Activated CD4-positive, alpha-beta memory T cell treated with anti-CD3 and anti-CD28 coated beads, Interleukin-2, amount 10 ng/mL, durations not matched to agents 7 days and 5 days (primary cell): ENCODE data around the gene EIF2B4. TPM values are rescaled to one million over a fixed set of nuclear protein-coding genes. Genes with fewer than 3 reads are reported as not detected.
A peak's percentile ranks its signal among the peaks of the same experiment; 100 is the strongest.
"Not testable (repeated sequence)": the region's sequence is repeated elsewhere in the genome, so short reads cannot be mapped to it uniquely, and the experiment has no call there.

Source experiments
- CTCF ChIA-PET: fragments of 350-600 bp; sonication (Branson Sonifier 250); formaldehyde crosslinking; loops from one replicate; lab custom pipeline; 2021; ENCODE audit warnings: antibody characterized with exemption, inconsistent platforms; lab: Charles Lee
- POLR2A ChIA-PET: fragments of 350-600 bp; sonication (Branson Sonifier 250); formaldehyde crosslinking; loops from one replicate; lab custom pipeline; 2021; ENCODE audit warnings: antibody characterized with exemption; lab: Charles Lee
- DNase-seq: peaks from one replicate; pipeline ENCODE4 v3.0.0-alpha.2; 2020
- H3K27ac Mint-ChIP-seq: one replicate; pipeline ENCODE4 v1.8.0; 2021; ENCODE audit warnings: mild to moderate bottlenecking, mixed read lengths
- H3K27me3 Mint-ChIP-seq: one replicate; pipeline ENCODE4 v1.8.0; 2021; ENCODE audit warnings: mixed read lengths
- H3K36me3 Mint-ChIP-seq: one replicate; pipeline ENCODE4 v1.8.0; 2021; ENCODE audit warnings: low read depth, mixed read lengths
- H3K4me1 Mint-ChIP-seq: one replicate; pipeline ENCODE4 v1.8.0; 2021; ENCODE audit warnings: mixed read lengths
- H3K4me3 Mint-ChIP-seq: one replicate; pipeline ENCODE4 v1.8.0; 2021; ENCODE audit warnings: mild to moderate bottlenecking, mixed read lengths
- H3K9me3 Mint-ChIP-seq: one replicate; pipeline ENCODE4 v1.8.0; 2021; ENCODE audit warnings: mixed read lengths
- total RNA-seq, 2 experiments: library from RNA; stranded (reverse); gene quantifications; one replicate each; pipeline ENCODE4 v1.2.3, GENCODE V29; 2021

EIF2B4 gene
- total RNA-seq, 2 experiments from 2014 or later = 34.1 to 36.9 TPM

- Mint-ChIP-seq H3K27me3 (no peaks in the 10 kb centered on the region), H3K4me3 (peak overlapping the region; percentile 32), H3K36me3 (peaks cover 12% of the 10 kb centered on the region), H3K27ac (no peak overlapping the region), H3K9me3 (no peaks in the 10 kb centered on the region), H3K4me1 (peaks cover 58% of the 10 kb centered on the region)
- ChIA-PET CTCF (interaction anchor here (0.7 to 2.3 kb wide), 3 partner anchors 51 to 76 kb away, joined by 3 to 8 read pairs (median 3); no protein-coding TSS in a partner anchor), POLR2A (interaction anchor here (1.2 to 1.4 kb wide), 3 partner anchors 15 to 137 kb away, joined by 3 to 4 read pairs (median 3); partner anchors contain the start of gene CAD)
- no peak for DNase-seq
These were observed 15.6 kb downstream of the EIF2B4 start for GRCh38 chr2:27354597-27354927.

GRCh38 chr2:27353762-27354596 lies 16.2 kb downstream of the EIF2B4 start:
- CTCF ChIA-PET = interaction anchor here (0.7 to 2.3 kb wide), 4 partner anchors 51 to 330 kb away, joined by 3 to 8 read pairs (median 3); no protein-coding TSS in a partner anchor
- Mint-ChIP-seq H3K36me3 (peaks cover 15% of the 10 kb centered on the region), H3K27me3 (no peaks in the 10 kb centered on the region), H3K9me3 (no peaks in the 10 kb centered on the region), H3K27ac (no peak overlapping the region), H3K4me1 (peaks cover 59% of the 10 kb centered on the region), H3K4me3 (peak overlapping the region; percentile 32)
- no peak for DNase-seq
- POLR2A ChIA-PET = interaction anchor here (1.2 to 1.4 kb wide), 3 partner anchors 15 to 136 kb away, joined by 3 to 4 read pairs (median 3); partner anchors contain the start of gene CAD

- not testable (repeated sequence) for H3K27ac Mint-ChIP-seq, DNase-seq, H3K27me3 Mint-ChIP-seq, H3K4me3 Mint-ChIP-seq, H3K9me3 Mint-ChIP-seq
- ChIA-PET POLR2A (interaction anchor here (1.2 to 1.4 kb wide), 3 partner anchors 16 to 136 kb away, joined by 3 to 4 read pairs (median 3); partner anchors contain the start of gene CAD), CTCF (interaction anchor here (1.2 to 2.3 kb wide), 3 partner anchors 50 to 350 kb away, joined by 3 to 8 read pairs (median 3); no protein-coding TSS in a partner anchor)
- peaks cover 56% of the 10 kb centered on the region for H3K4me1 Mint-ChIP-seq
- peaks cover 12% of the 10 kb centered on the region for H3K36me3 Mint-ChIP-seq
These were observed 16.8 kb downstream of the EIF2B4 start for GRCh38 chr2:27353386-27353761.

- POLR2A ChIA-PET = interaction anchor here (0.6 to 2.8 kb wide), 6 partner anchors 10 to 218 kb away, joined by 3 to 13 read pairs (median 7); partner anchors contain the start of genes EIF2B4, MPV17, NRBP1 and PREB
- Mint-ChIP-seq H3K4me1 (peaks cover 48% of the 10 kb centered on the region), H3K36me3 (peaks cover 19% of the 10 kb centered on the region), H3K27ac (peak overlapping the region; percentile 23), H3K4me3 (no peak overlapping the region), H3K9me3 (no peaks in the 10 kb centered on the region), H3K27me3 (no peaks in the 10 kb centered on the region)
- no peak for DNase-seq
- CTCF ChIA-PET = interaction anchor here (1.2 to 1.5 kb wide), 6 partner anchors 12 to 352 kb away, joined by 3 to 4 read pairs (median 4); partner anchors contain the start of genes EIF2B4 and PPM1G
These were observed 18.1 kb downstream of the EIF2B4 start for GRCh38 chr2:27351802-27352598.

GRCh38 chr2:27350106-27350693 lies 19.9 kb downstream of the EIF2B4 start:
- CTCF ChIA-PET = interaction anchor here (0.6 to 1.7 kb wide), 3 partner anchors 19 to 116 kb away, joined by 3 to 5 read pairs (median 3); partner anchors contain the start of gene EIF2B4
- POLR2A ChIA-PET = interaction anchor here (2.6 to 2.8 kb wide), 2 partner anchors 20 to 27 kb away, joined by 11 to 12 read pairs; partner anchors contain the start of genes EIF2B4, MPV17 and SNX17
- no peaks in the 10 kb centered on the region for H3K9me3 Mint-ChIP-seq
- peaks cover 15% of the 10 kb centered on the region for H3K36me3 Mint-ChIP-seq
- no peak overlapping the region for H3K4me3 Mint-ChIP-seq
- no peak overlapping the region for H3K27ac Mint-ChIP-seq
- no peak for DNase-seq
- H3K4me1 Mint-ChIP-seq = peaks cover 38% of the 10 kb centered on the region
- H3K27me3 Mint-ChIP-seq = no peaks in the 10 kb centered on the region

- no peaks in the 10 kb centered on the region for H3K9me3 Mint-ChIP-seq
- CTCF ChIA-PET = no interaction called here
- no peaks in the 10 kb centered on the region for H3K27me3 Mint-ChIP-seq
- peaks cover 25% of the 10 kb centered on the region for H3K36me3 Mint-ChIP-seq
- H3K4me1 Mint-ChIP-seq = peaks cover 21% of the 10 kb centered on the region
- no peak overlapping the region for H3K27ac Mint-ChIP-seq
- H3K4me3 Mint-ChIP-seq = no peak overlapping the region
- POLR2A ChIA-PET = no interaction called here
- no peak for DNase-seq
These were observed 22.5 kb downstream of the EIF2B4 start for GRCh38 chr2:27347641-27348040.

GRCh38 chr2:27336173-27336572 lies 34.0 kb downstream of the EIF2B4 start:
- Mint-ChIP-seq H3K27me3 (no peaks in the 10 kb centered on the region), H3K27ac (no peak overlapping the region), H3K9me3 (no peaks in the 10 kb centered on the region), H3K4me3 (no peak overlapping the region), H3K36me3 (peaks cover 52% of the 10 kb centered on the region), H3K4me1 (no peaks in the 10 kb centered on the region)
- no peak for DNase-seq
- POLR2A ChIA-PET = interaction anchor here (1.4 to 2.6 kb wide), 2 partner anchors 13 to 20 kb away, joined by 4 to 6 read pairs; partner anchors contain the start of genes GTF3C2 and MPV17
- CTCF ChIA-PET = no interaction called here

- DNase-seq = no peak
- Mint-ChIP-seq H3K4me1 (no peaks in the 10 kb centered on the region), H3K4me3 (no peak overlapping the region), H3K27ac (no peak overlapping the region), H3K9me3 (no peaks in the 10 kb centered on the region), H3K36me3 (peaks cover 46% of the 10 kb centered on the region), H3K27me3 (no peaks in the 10 kb centered on the region)
- POLR2A ChIA-PET = interaction anchor here (2.6 kb wide), 1 partner anchor 12 kb away, joined by 6 read pairs; the partner anchor contains the start of gene MPV17
- CTCF ChIA-PET = no interaction called here
These were observed 34.8 kb downstream of the EIF2B4 start for GRCh38 chr2:27335311-27335710.

GRCh38 chr2:27324720-27325119 lies 45.4 kb downstream of the EIF2B4 start:
- no peaks in the 10 kb centered on the region for H3K9me3 Mint-ChIP-seq
- ChIA-PET CTCF (interaction anchor here (1.3 to 3.0 kb wide), 2 partner anchors 22 to 68 kb away, joined by 4 to 19 read pairs; no protein-coding TSS in a partner anchor), POLR2A (interaction anchor here (1.3 kb wide), 1 partner anchor 339 kb away, joined by 3 read pairs; the partner anchor contains the start of genes SLC4A1AP and SUPT7L)
- peaks cover 22% of the 10 kb centered on the region for H3K4me1 Mint-ChIP-seq
- peak overlapping the region; percentile 4 for H3K27ac Mint-ChIP-seq
- no peak overlapping the region for H3K4me3 Mint-ChIP-seq
- no peaks in the 10 kb centered on the region for H3K27me3 Mint-ChIP-seq
- no peak for DNase-seq
- H3K36me3 Mint-ChIP-seq = peaks cover 37% of the 10 kb centered on the region

- no peak for DNase-seq
- H3K27ac Mint-ChIP-seq = peak overlapping the region; percentile 79
- ChIA-PET POLR2A (interaction anchor here (0.8 to 3.4 kb wide), 16 partner anchors 9 to 537 kb away, joined by 3 to 22 read pairs (median 8); partner anchors contain the start of genes GTF3C2, PPM1G, SLC4A1AP and SNX17), CTCF (interaction anchor here (1.0 to 3.0 kb wide), 5 partner anchors 20 to 360 kb away, joined by 3 to 19 read pairs (median 6); no protein-coding TSS in a partner anchor)
- H3K36me3 Mint-ChIP-seq = peaks cover 33% of the 10 kb centered on the region
- peak overlapping the region; percentile 97 for H3K4me3 Mint-ChIP-seq
- H3K9me3 Mint-ChIP-seq = no peaks in the 10 kb centered on the region
- no peaks in the 10 kb centered on the region for H3K27me3 Mint-ChIP-seq
- H3K4me1 Mint-ChIP-seq = peaks cover 22% of the 10 kb centered on the region
These were observed 46.4 kb downstream of the EIF2B4 start for GRCh38 chr2:27323596-27324285.
